HG02943 (cell line): ENCODE data around the gene FUT8.
"Not testable (repeated sequence)": the region's sequence is repeated elsewhere in the genome, so short reads cannot be mapped to it uniquely, and the experiment has no call there.

Experiments used
- ATAC-seq: cut with Tn5 transposase; IDR thresholded peaks from one replicate; pipeline ENCODE4 v1.9.1; 2021; ENCODE audit warnings: mild to moderate bottlenecking, low read depth, moderate library complexity; ENCODE audit not compliant: unreplicated experiment

FUT8 gene

GRCh38 chr14:65600742-65601141, 188.2 kb downstream of the FUT8 start:
- ATAC-seq, result no peak

- no peak for ATAC-seq
Observed at GRCh38 chr14:65604535-65604934, 192.0 kb downstream of the FUT8 start.

GRCh38 chr14:65604936-65605335, 192.4 kb downstream of the FUT8 start:
- no peak for ATAC-seq

- no peak for ATAC-seq
Observed at GRCh38 chr14:65606460-65606859, 193.9 kb downstream of the FUT8 start.

- no peak for ATAC-seq
Observed at GRCh38 chr14:65613131-65613650, 200.7 kb downstream of the FUT8 start.

- no peak for ATAC-seq
Observed at GRCh38 chr14:65618996-65619395, 206.5 kb downstream of the FUT8 start.

- ATAC-seq, result no peak
Observed at GRCh38 chr14:65620195-65620594, 207.7 kb downstream of the FUT8 start.

- ATAC-seq, result no peak
Observed at GRCh38 chr14:65622703-65623102, 210.2 kb downstream of the FUT8 start.

GRCh38 chr14:65623759-65624158, 211.2 kb downstream of the FUT8 start:
- no peak for ATAC-seq

GRCh38 chr14:65627315-65627714, 214.8 kb downstream of the FUT8 start:
- ATAC-seq, result no peak

- no peak for ATAC-seq
Observed at GRCh38 chr14:65628664-65629063, 216.1 kb downstream of the FUT8 start.

- no peak for ATAC-seq
Observed at GRCh38 chr14:65631040-65631439, 218.5 kb downstream of the FUT8 start.

GRCh38 chr14:65632487-65632886, 220.0 kb downstream of the FUT8 start:
- no peak for ATAC-seq

- not testable (repeated sequence) for ATAC-seq
Observed at GRCh38 chr14:65633666-65634065, 221.1 kb downstream of the FUT8 start.

- peak; percentile 84 for ATAC-seq
Observed at GRCh38 chr14:65637780-65638179, 225.2 kb downstream of the FUT8 start.

GRCh38 chr14:65639216-65639615, 226.7 kb downstream of the FUT8 start:
- no peak for ATAC-seq

GRCh38 chr14:65650826-65651225, 238.3 kb downstream of the FUT8 start:
- ATAC-seq, result no peak

GRCh38 chr14:65656554-65656953, 244.0 kb downstream of the FUT8 start:
- ATAC-seq, result no peak

GRCh38 chr14:65658202-65658601, 245.7 kb downstream of the FUT8 start:
- ATAC-seq, result no peak

GRCh38 chr14:65661865-65662264, 249.3 kb downstream of the FUT8 start:
- no peak for ATAC-seq

- no peak for ATAC-seq
Observed at GRCh38 chr14:65664436-65664835, 251.9 kb downstream of the FUT8 start.

- no peak for ATAC-seq
Observed at GRCh38 chr14:65676361-65677014, 264.0 kb downstream of the FUT8 start.

- no peak for ATAC-seq
Observed at GRCh38 chr14:65685572-65685971, 273.0 kb downstream of the FUT8 start.
